HEK293 (cell line): Measurements from ENCODE around the gene MYH3.

Experiments
- CTCF ChIA-PET: fragments of 350-600 bp; formaldehyde crosslinking; extraction: SDS; loops from one replicate; lab custom pipeline; 2021; ENCODE audit warnings: antibody characterized with exemption; lab: Yijun Ruan, JAX
- POLR2A ChIA-PET: fragments of 300-600 bp; formaldehyde crosslinking; extraction: SDS; loops from one replicate; lab custom pipeline; 2020; ENCODE audit warnings: antibody characterized with exemption, inconsistent platforms; lab: Yijun Ruan, JAX
- H3K27ac ChIP-seq: fragments of 200-500 bp; sonication (Bioruptor generic); 2 replicates; pipeline ENCODE4 v1.5.1; 2014; ENCODE audit warnings: low read depth, low read length, control low read depth, inconsistent platforms; ENCODE audit errors: extremely low read depth
- H3K36me3 ChIP-seq, 2 experiments: fragments of 200-500 bp in 1 of 2; sonication (Bioruptor generic) in 1 of 2; 1 replicate in 1 of 2; 2 replicates in 1 of 2; pipeline ENCODE4 v1.5.1; 2014 to 2017; ENCODE audit warnings: inconsistent platforms in 2 of 2, low read length in 2 of 2; ENCODE audit not compliant: control insufficient read depth in 2 of 2, insufficient read depth in 1 of 2
- H3K4me1 ChIP-seq: fragments of 200-500 bp; sonication (Bioruptor generic); 2 replicates; pipeline ENCODE4 v1.5.1; 2014; ENCODE audit warnings: mild to moderate bottlenecking, low read length, inconsistent platforms; ENCODE audit not compliant: control insufficient read depth, insufficient read depth
- H3K4me3 ChIP-seq: 2 replicates; pipeline ENCODE4 v1.5.1; 2011; ENCODE audit warnings: low read depth, mild to moderate bottlenecking, control low read depth, low read length, moderate library complexity
- H3K9me3 ChIP-seq: fragments of 200-500 bp; sonication (Bioruptor generic); 2 replicates; pipeline ENCODE4 v1.5.1; 2014; ENCODE audit warnings: low read depth, low read length, inconsistent platforms; ENCODE audit not compliant: control insufficient read depth, insufficient read depth
- HOXA7 ChIP-seq: sonication (generic); formaldehyde crosslinking; IDR thresholded peaks from 2 replicates; pipeline ENCODE4 v1.8.1; 2022; ENCODE audit warnings: missing genetic modification reagents, borderline replicate concordance
- OSR2 ChIP-seq: fragments of 450-650 bp; formaldehyde crosslinking; IDR thresholded peaks from 2 replicates; pipeline ENCODE4 v1.5.1; 2016; ENCODE audit warnings: missing biosample characterization, missing genetic modification characterization
- REST ChIP-seq: fragments of 450-650 bp; formaldehyde crosslinking; IDR thresholded peaks from 2 replicates; pipeline ENCODE4 v1.5.1; 2016; ENCODE audit warnings: missing biosample characterization, missing genetic modification characterization
- SCRT2 ChIP-seq: fragments of 450-650 bp; formaldehyde crosslinking; IDR thresholded peaks from 2 replicates; pipeline ENCODE4 v1.5.1; 2016; ENCODE audit warnings: missing biosample characterization, missing genetic modification characterization
- ZEB2 ChIP-seq: fragments of 450-650 bp; formaldehyde crosslinking; IDR thresholded peaks from 2 replicates; pipeline ENCODE4 v1.5.1; 2016; ENCODE audit warnings: missing biosample characterization, missing genetic modification characterization
- ZNF169 ChIP-seq: fragments of 450-650 bp; formaldehyde crosslinking; IDR thresholded peaks from 2 replicates; pipeline ENCODE4 v1.5.1; 2016; ENCODE audit warnings: missing biosample characterization, missing genetic modification characterization
- ZNF202 ChIP-seq: fragments of 450-650 bp; formaldehyde crosslinking; IDR thresholded peaks from 2 replicates; pipeline ENCODE4 v1.5.1; 2016; ENCODE audit warnings: missing biosample characterization, missing genetic modification characterization, borderline replicate concordance
- ZNF280C ChIP-seq: fragments of 450-650 bp; formaldehyde crosslinking; IDR thresholded peaks from 2 replicates; pipeline ENCODE4 v1.5.1; 2016; ENCODE audit warnings: missing biosample characterization, missing genetic modification characterization
- ZNF449 ChIP-seq: fragments of 450-650 bp; formaldehyde crosslinking; IDR thresholded peaks from 2 replicates; pipeline ENCODE4 v1.5.1; 2017; ENCODE audit warnings: missing biosample characterization, mild to moderate bottlenecking, missing genetic modification characterization, moderate library complexity
- ZNF48 ChIP-seq: fragments of 450-650 bp; formaldehyde crosslinking; IDR thresholded peaks from 2 replicates; pipeline ENCODE4 v1.5.1; 2016; ENCODE audit warnings: missing biosample characterization, missing genetic modification characterization
- ZNF560 ChIP-seq: fragments of 450-650 bp; formaldehyde crosslinking; IDR thresholded peaks from 2 replicates; pipeline ENCODE4 v1.5.1; 2017; ENCODE audit warnings: missing biosample characterization, missing genetic modification characterization, borderline replicate concordance
- ZNF580 ChIP-seq: fragments of 450-650 bp; formaldehyde crosslinking; IDR thresholded peaks from 2 replicates; pipeline ENCODE4 v1.5.1; 2016; ENCODE audit warnings: missing biosample characterization, missing genetic modification characterization
- ZNF629 ChIP-seq: fragments of 450-650 bp; formaldehyde crosslinking; IDR thresholded peaks from 2 replicates; pipeline ENCODE4 v1.5.1; 2017; ENCODE audit warnings: missing biosample characterization, missing genetic modification characterization
- ZNF747 ChIP-seq: fragments of 450-650 bp; formaldehyde crosslinking; IDR thresholded peaks from 2 replicates; pipeline ENCODE4 v1.5.1; 2016; ENCODE audit warnings: missing biosample characterization, missing genetic modification characterization

Gene MYH3

GRCh38 chr17:10589553-10590145 lies 67.5 kb downstream of the MYH3 start:
- no peak overlapping the region for H3K27ac ChIP-seq
- no peaks in the 10 kb centered on the region for H3K9me3 ChIP-seq
- H3K36me3 ChIP-seq: no peaks in the 10 kb centered on the region
- H3K4me3 ChIP-seq: no peak overlapping the region
- CTCF ChIA-PET: interaction anchor here (0.6 to 1.2 kb wide), 2 partner anchors 11 to 29 kb away, joined by 3 read pairs; no protein-coding TSS in a partner anchor
- TF ChIP-seq SCRT2 (no peak), ZNF560 (tag by site-specific recombination) (no peak)
- H3K4me1 ChIP-seq: 0 out of 2 replicates have a peak, but pooled peaks cover 4% of the 10 kb centered on the region
- POLR2A ChIA-PET: no interaction called here

GRCh38 chr17:10585529-10585928 lies 71.6 kb downstream of the MYH3 start:
- no peak overlapping the region for H3K4me3 ChIP-seq
- no peaks in the 10 kb centered on the region for H3K4me1 ChIP-seq
- H3K27ac ChIP-seq: no peak overlapping the region
- ChIA-PET CTCF (interaction anchor here (0.6 kb wide), 1 partner anchor 33 kb away, joined by 3 read pairs; no protein-coding TSS in a partner anchor), POLR2A (no interaction called here)
- H3K36me3 ChIP-seq: no peaks in the 10 kb centered on the region
- no peak for TF ChIP-seq ZNF629 (tag by site-specific recombination)
- TF ChIP-seq ZNF280C (tag by site-specific recombination): no peak
- no peak for TF ChIP-seq ZNF747
- no peak for TF ChIP-seq ZNF48 (tag by site-specific recombination)
- H3K9me3 ChIP-seq: no peaks in the 10 kb centered on the region

GRCh38 chr17:10583834-10584233 lies 73.3 kb downstream of the MYH3 start:
- Histone ChIP-seq H3K4me1 (no peaks in the 10 kb centered on the region), H3K4me3 (no peak overlapping the region), H3K36me3 (no peaks in the 10 kb centered on the region)
- ChIA-PET POLR2A (interaction anchor here (0.6 kb wide), 1 partner anchor 20 kb away, joined by 5 read pairs; no protein-coding TSS in a partner anchor), CTCF (interaction anchor here (0.7 to 1.2 kb wide), 3 partner anchors 34 to 267 kb away, joined by 3 to 12 read pairs (median 3); no protein-coding TSS in a partner anchor)
- TF ChIP-seq ZEB2 (no peak), ZNF169 (tag by site-specific recombination) (no peak), ZNF202 (tag by site-specific recombination) (no peak), OSR2 (tag by site-specific recombination) (no peak), ZNF449 (tag by site-specific recombination) (no peak), ZNF580 (tag by site-specific recombination) (no peak), HOXA7 (no peak), REST (tag by site-specific recombination) (no peak)
- TF ChIP-seq, all 188 proteins: peak for 0
- Histone ChIP-seq H3K27ac (no peak overlapping the region), H3K9me3 (no peaks in the 10 kb centered on the region)
